CD14-positive monocyte (primary cell): ENCODE measurements around the gene UNC5A. TPM values are rescaled to one million over a fixed set of nuclear protein-coding genes. Genes with fewer than 3 reads are reported as not detected.

Experiments used
- DNase-seq, 3 donors: peaks; one replicate each; pipeline ENCODE4 v3.0.0-alpha.2; 2011 to 2022
- H2AFZ ChIP-seq: 2 replicates; pipeline ENCODE4 v1.6.0; 2012; ENCODE audit warnings: mild to moderate bottlenecking, low read depth, low read length, inconsistent platforms; ENCODE audit not compliant: insufficient read depth, poor library complexity, severe bottlenecking
- H3K27ac ChIP-seq, 2 donors: 1 replicate in 1 of 2; 2 replicates in 1 of 2; pipeline ENCODE4 v1.5.1; 2012 to 2013; ENCODE audit warnings: low read length in 2 of 2, control low read depth in 1 of 2, inconsistent platforms in 1 of 2, low read depth in 1 of 2, mild to moderate bottlenecking in 1 of 2
- H3K27me3 ChIP-seq, 2 donors: one replicate each; pipeline versions ENCODE4 v1.6.0 to v1.6.1; 2011 to 2013; ENCODE audit warnings: low read length in 2 of 2; ENCODE audit not compliant: control insufficient read depth in 2 of 2, insufficient read depth in 2 of 2
- H3K36me3 ChIP-seq, 2 donors: replicated peaks in 1 of 2; 1 replicate in 1 of 2; 2 replicates in 1 of 2; pipeline versions ENCODE4 v1.5.1 to v1.6.1; 2012 to 2013; ENCODE audit warnings: low read length in 2 of 2, control low read depth in 1 of 2, inconsistent platforms in 1 of 2, mild to moderate bottlenecking in 1 of 2; ENCODE audit not compliant: insufficient read depth in 2 of 2, control insufficient read depth in 1 of 2
- H3K4me1 ChIP-seq, 2 donors: 1 replicate in 1 of 2; 2 replicates in 1 of 2; pipeline versions ENCODE4 v1.5.1 to v1.6.1; 2012 to 2013; ENCODE audit warnings: low read length in 2 of 2, control low read depth in 1 of 2, inconsistent platforms in 1 of 2, mild to moderate bottlenecking in 1 of 2, moderate library complexity in 1 of 2; ENCODE audit not compliant: insufficient read depth in 2 of 2, control insufficient read depth in 1 of 2
- H3K4me2 ChIP-seq: replicated peaks from 2 replicates; pipeline ENCODE3; 2012; ENCODE audit warnings: low read length, moderate library complexity, mild to moderate bottlenecking; ENCODE audit not compliant: poor library complexity, severe bottlenecking; ENCODE audit errors: extremely low read depth
- H3K4me3 ChIP-seq, 3 experiments: fragments of 200-600 bp in 1 of 3; sonication (generic) in 1 of 3; replicated peaks in 1 of 3; 1 replicate in 2 of 3; 2 replicates in 1 of 3; pipeline ENCODE4 v1.5.1; 2011 to 2013; ENCODE audit warnings: low read length in 3 of 3, mild to moderate bottlenecking in 3 of 3, control low read depth in 2 of 3, low read depth in 2 of 3, inconsistent platforms in 1 of 3, moderate library complexity in 1 of 3
- H3K79me2 ChIP-seq: 2 replicates; pipeline ENCODE4 v1.6.0; 2012; ENCODE audit warnings: mild to moderate bottlenecking, control low read depth, inconsistent platforms, low read length, moderate library complexity; ENCODE audit not compliant: insufficient read depth
- H3K9ac ChIP-seq: 2 replicates; pipeline ENCODE4 v1.6.0; 2017; ENCODE audit warnings: low read length, mild to moderate bottlenecking; ENCODE audit not compliant: insufficient read depth, poor library complexity, severe bottlenecking
- H3K9me3 ChIP-seq, 2 donors: replicated peaks in 1 of 2; 1 replicate in 1 of 2; 2 replicates in 1 of 2; pipeline versions ENCODE4 v1.5.1 to v1.6.1; 2012 to 2013; ENCODE audit warnings: low read length in 2 of 2, control low read depth in 1 of 2; ENCODE audit not compliant: control insufficient read depth in 1 of 2, insufficient read depth in 1 of 2
- H4K20me1 ChIP-seq: 2 replicates; pipeline ENCODE4 v1.6.0; 2012; ENCODE audit warnings: mild to moderate bottlenecking, low read length, control low read depth, moderate library complexity; ENCODE audit not compliant: insufficient read depth
- H3K27ac Mint-ChIP-seq, 7 donors: one replicate each; pipeline ENCODE4 v1.8.0; 2020; ENCODE audit warnings: mild to moderate bottlenecking in 7 of 7, mixed read lengths in 7 of 7, moderate library complexity in 6 of 7, inconsistent platforms in 2 of 7
- H3K27me3 Mint-ChIP-seq, 3 donors: one replicate each; pipeline ENCODE4 v1.8.0; 2021 to 2022; ENCODE audit warnings: low read depth in 3 of 3, mild to moderate bottlenecking in 3 of 3, mixed read lengths in 3 of 3, moderate library complexity in 3 of 3, inconsistent platforms in 1 of 3
- H3K36me3 Mint-ChIP-seq, 2 donors: one replicate each; pipeline ENCODE4 v1.8.0; 2020; ENCODE audit warnings: mixed read lengths in 2 of 2, inconsistent platforms in 1 of 2, mild to moderate bottlenecking in 1 of 2
- H3K4me1 Mint-ChIP-seq: one replicate; pipeline ENCODE4 v1.8.0; 2020; ENCODE audit warnings: mild to moderate bottlenecking, mixed read lengths
- H3K4me3 Mint-ChIP-seq, 2 donors: one replicate each; pipeline ENCODE4 v1.8.0; 2020; ENCODE audit warnings: mild to moderate bottlenecking in 2 of 2, mixed read lengths in 2 of 2, moderate library complexity in 1 of 2
- H3K9me3 Mint-ChIP-seq, 7 donors: one replicate each; pipeline ENCODE4 v1.8.0; 2020 to 2022; ENCODE audit warnings: mixed read lengths in 7 of 7, mild to moderate bottlenecking in 6 of 7, moderate library complexity in 6 of 7, inconsistent platforms in 2 of 7
- WGBS: methylation state at CpG from one replicate; pipeline ENCODE4 v1.1.5; 2013; ENCODE audit warnings: missing lambda C conversion rate; ENCODE audit not compliant: insufficient coverage; 5-methylcytosine and 5-hydroxymethylcytosine counted together
- intact Hi-C, 2 donors: fragments of 100-400 bp; cut with micrococcal nuclease; formaldehyde crosslinking; loops; one replicate each; pipeline versions ENCODE4 v1.15.0 to v1.15.1; 2023
- polyA plus RNA-seq, 3 donors: library from polyadenylated mRNA; depleted of rRNA in 1 of 3; unstranded in 2 of 3; stranded (reverse) in 1 of 3; fragments of 300-500 nt in 2 of 3; fragments of >200 nt in 1 of 3; fragmentation: Illumina TruSeq in 2 of 3; gene quantifications; 1 replicate in 2 of 3; 2 replicates in 1 of 3; pipeline ENCODE4 v1.2.3, GENCODE V29; 2012 to 2021
- TF ChIP-seq, protein P1 (sequence below): fragments of 200-600 bp; IDR thresholded peaks from one replicate; pipeline ENCODE4 v1.8.0; 2022; ENCODE audit warnings: antibody characterized with exemption, mild to moderate bottlenecking

Gene UNC5A
- polyA plus RNA-seq, 3 donors: 0.03 to 0.07 TPM; not detected in 1

DNA sequence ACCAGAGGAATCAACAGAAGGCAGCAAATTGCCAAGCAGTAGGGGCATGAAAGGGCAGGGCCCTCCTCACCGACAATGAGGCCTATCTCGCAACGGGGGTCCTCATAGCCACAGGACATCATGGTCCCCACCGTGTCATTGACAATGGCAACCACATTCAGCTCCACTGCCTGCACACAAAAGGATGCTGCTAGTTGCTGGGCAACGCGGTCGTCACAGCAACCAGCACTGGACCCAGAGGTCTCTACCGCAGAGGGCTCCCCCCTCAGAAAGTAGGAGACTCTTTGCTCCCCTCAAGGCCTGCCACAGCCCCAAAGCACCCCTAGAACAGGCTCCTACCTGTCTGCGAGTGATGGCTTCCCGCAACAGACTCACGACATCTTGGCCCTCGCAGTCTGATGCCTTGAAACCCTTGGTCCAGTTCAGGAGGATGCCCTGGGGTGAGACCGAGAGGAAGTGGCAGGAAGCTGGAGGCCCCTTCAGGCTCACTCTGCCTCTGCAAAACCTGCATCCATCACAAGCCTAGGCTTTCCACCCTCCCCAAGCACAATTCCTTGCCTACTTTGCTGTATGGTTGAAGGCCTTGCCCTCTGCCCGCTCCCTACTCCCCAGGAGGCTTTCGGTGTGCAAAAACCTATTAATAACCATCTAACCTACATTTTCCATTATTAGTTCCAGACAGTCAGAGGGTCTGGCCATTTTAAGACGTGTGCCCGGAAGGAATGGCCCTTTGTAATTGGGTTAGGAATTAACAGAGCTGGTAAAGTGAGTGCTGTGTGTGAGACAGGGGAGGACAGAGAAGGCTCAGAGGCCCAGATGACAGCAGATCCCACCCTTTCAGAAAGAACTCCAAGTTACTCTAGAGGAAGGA is 73.6 kb downstream of the UNC5A start:
- intact Hi-C loops: no loop called here
- H2AFZ ChIP-seq: no peak overlapping the region
- H3K4me3 Mint-ChIP-seq: no peak overlapping the region
- peak overlapping the region in 1 of 2 donors; percentile 12 for H3K27ac ChIP-seq
- H3K4me1 ChIP-seq: peaks cover 0 to 16% of the 10 kb centered on the region in 2 donors
- no peak for DNase-seq
- peaks cover 8% of the 10 kb centered on the region for H3K79me2 ChIP-seq
- H3K36me3 Mint-ChIP-seq: peaks cover 84 to 93% of the 10 kb centered on the region in 2 donors
- H3K9me3 Mint-ChIP-seq: no peaks in the 10 kb centered on the region
- peaks cover 0 to 5% (median 1%) of the 10 kb centered on the region in 3 donors for H3K27me3 Mint-ChIP-seq
- TF ChIP-seq, protein P1, sequence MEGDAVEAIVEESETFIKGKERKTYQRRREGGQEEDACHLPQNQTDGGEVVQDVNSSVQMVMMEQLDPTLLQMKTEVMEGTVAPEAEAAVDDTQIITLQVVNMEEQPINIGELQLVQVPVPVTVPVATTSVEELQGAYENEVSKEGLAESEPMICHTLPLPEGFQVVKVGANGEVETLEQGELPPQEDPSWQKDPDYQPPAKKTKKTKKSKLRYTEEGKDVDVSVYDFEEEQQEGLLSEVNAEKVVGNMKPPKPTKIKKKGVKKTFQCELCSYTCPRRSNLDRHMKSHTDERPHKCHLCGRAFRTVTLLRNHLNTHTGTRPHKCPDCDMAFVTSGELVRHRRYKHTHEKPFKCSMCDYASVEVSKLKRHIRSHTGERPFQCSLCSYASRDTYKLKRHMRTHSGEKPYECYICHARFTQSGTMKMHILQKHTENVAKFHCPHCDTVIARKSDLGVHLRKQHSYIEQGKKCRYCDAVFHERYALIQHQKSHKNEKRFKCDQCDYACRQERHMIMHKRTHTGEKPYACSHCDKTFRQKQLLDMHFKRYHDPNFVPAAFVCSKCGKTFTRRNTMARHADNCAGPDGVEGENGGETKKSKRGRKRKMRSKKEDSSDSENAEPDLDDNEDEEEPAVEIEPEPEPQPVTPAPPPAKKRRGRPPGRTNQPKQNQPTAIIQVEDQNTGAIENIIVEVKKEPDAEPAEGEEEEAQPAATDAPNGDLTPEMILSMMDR: no peak
- H3K27ac Mint-ChIP-seq: peak overlapping the region in 3 of 7 donors; percentile 59 to 79 (median 63)
- no peaks in the 10 kb centered on the region for H3K27me3 ChIP-seq
- no peaks in the 10 kb centered on the region for H3K9me3 ChIP-seq
- H3K36me3 ChIP-seq: peaks cover 90 to 92% of the 10 kb centered on the region in 2 donors
- H3K9ac ChIP-seq: no peak overlapping the region
- peaks cover 100% of the 10 kb centered on the region for H4K20me1 ChIP-seq
- peaks cover 22% of the 10 kb centered on the region for H3K4me1 Mint-ChIP-seq
- WGBS: 97% methylated on average over 12 of the region's 17 CpGs
- H3K4me2 ChIP-seq: no peak overlapping the region
- H3K4me3 ChIP-seq: no peak overlapping the region

DNA sequence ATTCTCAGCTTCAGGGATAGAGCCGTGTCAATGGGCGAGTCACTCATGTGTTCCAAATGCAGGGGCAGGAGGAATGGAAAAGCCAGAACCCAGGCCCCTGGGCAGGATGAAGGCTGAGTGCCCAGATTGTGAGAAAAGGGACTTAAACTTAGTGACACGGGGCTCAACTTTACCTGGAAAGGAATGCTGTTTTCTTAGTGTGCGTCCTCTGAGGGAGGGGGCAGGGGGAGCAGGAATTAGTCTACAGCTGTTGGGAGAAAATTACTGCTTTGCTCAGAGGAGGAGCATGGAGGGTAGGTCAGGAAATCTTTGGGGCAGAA is 74.2 kb downstream of the UNC5A start:
- peaks cover 9% of the 10 kb centered on the region for H3K79me2 ChIP-seq
- peaks cover 100% of the 10 kb centered on the region for H4K20me1 ChIP-seq
- intact Hi-C loops: no loop called here
- H3K4me1 Mint-ChIP-seq: peaks cover 22% of the 10 kb centered on the region
- TF ChIP-seq, protein P1: no peak
- H3K4me2 ChIP-seq: no peak overlapping the region
- H3K27ac ChIP-seq: peak overlapping the region in 1 of 2 donors; percentile 41
- no peak overlapping the region for H3K4me3 Mint-ChIP-seq
- DNase-seq: no peak
- H2AFZ ChIP-seq: no peak overlapping the region
- peaks cover 0 to 16% of the 10 kb centered on the region in 2 donors for H3K4me1 ChIP-seq
- peaks cover 90 to 99% of the 10 kb centered on the region in 2 donors for H3K36me3 Mint-ChIP-seq
- no peak overlapping the region for H3K9ac ChIP-seq
- peak overlapping the region in 3 of 7 donors; percentile 21 to 63 (median 59) for H3K27ac Mint-ChIP-seq
- no peaks in the 10 kb centered on the region for H3K27me3 ChIP-seq
- H3K36me3 ChIP-seq: peaks cover 96 to 98% of the 10 kb centered on the region in 2 donors
- peaks cover 0 to 5% (median 1%) of the 10 kb centered on the region in 3 donors for H3K27me3 Mint-ChIP-seq
- 87% methylated on average over 3 of the region's 4 CpGs for WGBS
- H3K9me3 Mint-ChIP-seq: no peaks in the 10 kb centered on the region
- no peaks in the 10 kb centered on the region for H3K9me3 ChIP-seq
- no peak overlapping the region for H3K4me3 ChIP-seq
